K562 (cell line): ENCODE results near the gene PSORS1C2. TPM values are rescaled to one million over a fixed set of nuclear protein-coding genes. Genes with fewer than 3 reads are reported as not detected.

ENCODE experiments used
- ATAC-seq: fragments of 200-7000 bp; cut with Tn5 transposase; 3 replicates; pipeline ENCODE4 v1.9.1; 2020; ENCODE audit warnings: moderate library complexity
- BruUV-seq: library from RNA; stranded (reverse); fragments of 400-500 nt; replicated peaks from 2 replicates; lab custom pipeline; 2021; lab: Mats Ljungman, UMichigan
- CTCF ChIA-PET: fragments of 300-600 bp; formaldehyde crosslinking; extraction: SDS; loops from one replicate; lab custom pipeline; 2021; ENCODE audit warnings: low intra/inter-chr PET ratio; lab: Yijun Ruan, JAX
- POLR2A ChIA-PET: fragments of 300-600, 350-650 bp; sonication (Branson Sonifier 250); formaldehyde crosslinking; extraction: SDS; loops from one replicate; lab custom pipeline; 2021; ENCODE audit warnings: antibody characterized with exemption, inconsistent platforms; lab: Yijun Ruan, JAX
- DNase-seq, 4 experiments: peaks; one replicate each; pipeline versions ENCODE4 v3.0.0 to v3.0.0-alpha.2; 2011 to 2018; ENCODE audit warnings: low spot score in 3 of 4, mixed read lengths in 3 of 4; ENCODE audit errors: extremely low read depth in 1 of 4
- FAIRE-seq: peaks from 2 replicates; lab custom pipeline; 2011; peaks lifted over from hg19 to GRCh38; lab: Jason Lieb, UNC
- H2AFZ ChIP-seq: 2 replicates; pipeline ENCODE4 v1.6.0; 2011; ENCODE audit warnings: low read depth, low read length, control low read depth, inconsistent platforms
- H3K27ac ChIP-seq: fragments of 200-600 bp; 3 replicates; pipeline ENCODE4 v1.8.0; 2011; ENCODE audit warnings: low read depth, mild to moderate bottlenecking, control low read depth, inconsistent platforms, low read length, moderate library complexity, mixed read lengths; ENCODE audit errors: extremely low read depth
- H3K27me3 ChIP-seq, 2 experiments: fragments of 300-600 bp in 1 of 2; 2 replicates in 1 of 2; 3 replicates in 1 of 2; pipeline versions ENCODE4 v1.6.0 to v1.8.0; 2011; ENCODE audit warnings: inconsistent platforms in 2 of 2, low read length in 2 of 2, mild to moderate bottlenecking in 1 of 2, mixed read lengths in 1 of 2, moderate library complexity in 1 of 2; ENCODE audit not compliant: control insufficient read depth in 2 of 2, insufficient read depth in 2 of 2
- H3K36me3 ChIP-seq: fragments of 300-600 bp; 3 replicates; pipeline ENCODE4 v1.8.0; 2011; ENCODE audit warnings: mild to moderate bottlenecking, low read length, inconsistent platforms; ENCODE audit not compliant: control insufficient read depth, insufficient read depth
- H3K4me1 ChIP-seq, 2 experiments: fragments of 200-600 bp in 1 of 2; replicated peaks in 1 of 2; 2 replicates in 1 of 2; 3 replicates in 1 of 2; pipeline versions ENCODE4 v1.5.1 to v1.8.0; 2011; ENCODE audit warnings: inconsistent platforms in 2 of 2, low read length in 2 of 2, mild to moderate bottlenecking in 1 of 2, mixed read lengths in 1 of 2, moderate library complexity in 1 of 2; ENCODE audit not compliant: control insufficient read depth in 2 of 2, insufficient read depth in 2 of 2
- H3K4me2 ChIP-seq: 2 replicates; pipeline ENCODE4 v1.6.1; 2011; ENCODE audit warnings: low read length, control low read depth, inconsistent platforms, mixed read lengths; ENCODE audit not compliant: insufficient read depth
- H3K4me3 ChIP-seq: fragments of 200-600 bp; sonication (generic), shearing (Covaris generic); 2 replicates; pipeline ENCODE4 v1.5.1; 2016; ENCODE audit warnings: control low read depth, inconsistent platforms
- H3K79me2 ChIP-seq: fragments of 200-600 bp; 3 replicates; pipeline ENCODE4 v1.8.0; 2011; ENCODE audit warnings: low read length, inconsistent platforms; ENCODE audit not compliant: control insufficient read depth, insufficient read depth
- H3K9ac ChIP-seq, 2 experiments: 2 replicates each; pipeline versions ENCODE4 v1.6.0 to v1.6.1; 2011; ENCODE audit warnings: low read depth in 2 of 2, low read length in 2 of 2, control low read depth in 1 of 2, inconsistent platforms in 1 of 2, mild to moderate bottlenecking in 1 of 2, mixed read lengths in 1 of 2; ENCODE audit not compliant: insufficient read depth in 1 of 2
- H3K9me1 ChIP-seq: one replicate; pipeline ENCODE4 v1.6.0; 2011; ENCODE audit warnings: inconsistent platforms, mild to moderate bottlenecking, low read length, moderate library complexity; ENCODE audit not compliant: control insufficient read depth, insufficient read depth
- H3K9me3 ChIP-seq: replicated peaks from 2 replicates; pipeline ENCODE4 v1.5.1; 2011; ENCODE audit warnings: low read depth, low read length, inconsistent platforms; ENCODE audit not compliant: control insufficient read depth, insufficient read depth
- H4K20me1 ChIP-seq: replicated peaks from 2 replicates; pipeline ENCODE4 v1.6.1; 2011; ENCODE audit warnings: low read length, inconsistent platforms, mixed read lengths; ENCODE audit not compliant: control insufficient read depth, insufficient read depth
- BRD9 ChIP-seq: fragments of 450-650 bp; IDR thresholded peaks from 2 replicates; pipeline ENCODE4 v1.6.1; 2018; ENCODE audit warnings: low read depth; ENCODE audit not compliant: partially characterized antibody
- CTBP1 ChIP-seq: fragments of 450-650 bp; IDR thresholded peaks from 2 replicates; pipeline ENCODE4 v1.6.1; 2016; ENCODE audit warnings: borderline replicate concordance
- ELF4 ChIP-seq: fragments of 450-650 bp; formaldehyde crosslinking; IDR thresholded peaks from 2 replicates; pipeline ENCODE4 v1.4.0; 2022; ENCODE audit warnings: missing genetic modification characterization
- KDM5B ChIP-seq: fragments of 200-600 bp; sonication (generic); IDR thresholded peaks from 2 replicates; pipeline ENCODE4 v1.6.1; 2012; ENCODE audit warnings: low read depth, mild to moderate bottlenecking, moderate library complexity, low read length, control low read depth, inconsistent platforms; ENCODE audit not compliant: insufficient replicate concordance
- MXI1 ChIP-seq: IDR thresholded peaks from 2 replicates; pipeline ENCODE4 v1.6.1; 2011; ENCODE audit warnings: low read depth, mild to moderate bottlenecking, improper control_type of control experiment, low read length
- PHF8 ChIP-seq: fragments of 200-600 bp; sonication (generic); IDR thresholded peaks from 2 replicates; pipeline ENCODE4 v1.6.1; 2012; ENCODE audit warnings: mixed run types, mild to moderate bottlenecking, inconsistent platforms, low read length, moderate library complexity, borderline replicate concordance
- RFX7 ChIP-seq: fragments of 250-450 bp; sonication (Bioruptor Pico); IDR thresholded peaks from 2 replicates; pipeline ENCODE4 v1.5.1; 2021; ENCODE audit warnings: mild to moderate bottlenecking
- SMARCE1 ChIP-seq: fragments of 450-650 bp; IDR thresholded peaks from 2 replicates; pipeline ENCODE4 v1.7.1; 2016; ENCODE audit warnings: mild to moderate bottlenecking
- ZC3H8 ChIP-seq: fragments of 450-650 bp; IDR thresholded peaks from 2 replicates; pipeline ENCODE4 v1.6.1; 2017
- ZEB2 ChIP-seq: fragments of 450-650 bp; IDR thresholded peaks from 2 replicates; pipeline ENCODE4 v1.6.1; 2016
- ZNF75A ChIP-seq: fragments of 450-650 bp; formaldehyde crosslinking; IDR thresholded peaks from 2 replicates; pipeline ENCODE4 v1.4.0; 2020; ENCODE audit warnings: mild to moderate bottlenecking
- WGBS: fragments of 100-300 bp; shearing (Covaris generic); methylation state at CpG from one replicate; pipeline ENCODE4 v1.1.6; 2016; ENCODE audit warnings: low coverage, mixed read lengths; ENCODE audit not compliant: insufficient coverage; ENCODE audit errors: missing lambda C conversion rate; 5-methylcytosine and 5-hydroxymethylcytosine counted together
- in situ Hi-C: fragments of 300-500 bp; cut with MboI; formaldehyde crosslinking; loops from 4 replicates; pipeline ENCODE4 v1.15.0; 2018; ENCODE audit warnings: inconsistent platforms, mixed read lengths
- intact Hi-C: fragments of 100-400 bp; cut with micrococcal nuclease; formaldehyde crosslinking; loops from 2 replicates; pipeline ENCODE4 v1.14.2; 2022
- polyA plus RNA-seq, 8 experiments: library from polyadenylated mRNA; depleted of rRNA in 4 of 8; stranded (reverse) in 5 of 8; unstranded in 3 of 8; fragments of >200 nt; fragmentation: Nextera tagmentation in 2 of 8; fragmentation: Illumina TruSeq in 1 of 8; extraction: Ambion mirVana in 2 of 8; extraction: Trizol in 1 of 8; gene quantifications; 2 replicates each; pipeline versions ENCODE4 v1.2.1 to v1.2.3, GENCODE V29; 2011 to 2014; ENCODE audit warnings: inconsistent platforms in 1 of 8, missing spikeins in 1 of 8
- total RNA-seq, 7 experiments: library from RNA; depleted of rRNA in 6 of 7; stranded (reverse); fragments of >200 nt in 6 of 7; fragmentation: Illumina TruSeq in 2 of 7; extraction: Trizol in 2 of 7; gene quantifications; 2 replicates each; pipeline versions ENCODE4 v1.2.1 to v1.2.3, GENCODE V29; 2011 to 2021; ENCODE audit warnings: low replicate concordance in 1 of 7
- TF ChIP-seq, protein P1 (sequence below): fragments of 250-450 bp; sonication (Bioruptor Pico); IDR thresholded peaks from 2 replicates; pipeline ENCODE4 v1.8.0; 2021; ENCODE audit warnings: moderate library complexity, mild to moderate bottlenecking, inconsistent platforms
- TF ChIP-seq, protein P2 (sequence below), 2 experiments: IDR thresholded peaks; 2 replicates each; pipeline ENCODE4 v1.6.1; 2011; ENCODE audit warnings: borderline replicate concordance in 1 of 2, control low read depth in 1 of 2, low read depth in 1 of 2, low read length in 1 of 2, mild to moderate bottlenecking in 1 of 2, mixed read lengths in 1 of 2, moderate library complexity in 1 of 2; ENCODE audit not compliant: insufficient read depth in 1 of 2, insufficient read length in 1 of 2, poor library complexity in 1 of 2, severe bottlenecking in 1 of 2; ENCODE audit errors: extremely low read depth in 1 of 2
- TF ChIP-seq, protein P3 (sequence below): fragments of 250-450 bp; sonication (Bioruptor Pico); IDR thresholded peaks from 2 replicates; pipeline ENCODE4 v1.4.0; 2020; ENCODE audit warnings: mild to moderate bottlenecking, moderate library complexity, borderline replicate concordance
- TF ChIP-seq, protein P4 (sequence below): fragments of 450-650 bp; IDR thresholded peaks from 2 replicates; pipeline ENCODE4 v1.7.1; 2018; ENCODE audit warnings: mild to moderate bottlenecking, low read depth; ENCODE audit not compliant: partially characterized antibody

The PSORS1C2 gene
- total and polyA plus RNA-seq, 9 of the 15 experiments (the other 6 are each of a cell fraction or from before 2014, with no cell fraction given) = not detected

DNA sequence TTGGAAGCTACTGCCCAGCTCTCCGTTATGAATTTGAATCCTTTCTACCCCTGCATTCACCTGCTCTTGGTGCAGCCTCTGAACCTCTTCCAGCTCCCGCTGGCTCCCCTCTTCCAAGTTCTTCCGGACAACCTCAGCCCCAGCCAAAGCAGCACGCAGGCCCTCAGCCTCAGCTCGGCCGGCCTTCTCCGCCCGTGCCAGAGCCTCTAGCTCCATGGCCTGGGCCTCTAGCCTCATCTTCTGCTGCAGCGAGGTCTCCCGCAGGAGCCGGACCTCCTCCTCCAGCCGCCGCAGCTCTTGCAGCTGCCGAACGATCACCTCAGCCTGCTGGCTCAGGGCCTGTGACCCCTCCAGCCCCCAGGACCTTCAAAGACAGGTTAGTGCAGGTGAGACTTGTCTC, 15.6 kb upstream of the PSORS1C2 start:
- Histone ChIP-seq H3K27ac (no peak overlapping the region), H3K79me2 (peaks cover 16% of the 10 kb centered on the region; the same call in 2 of the 3 replicates), H4K20me1 (no peaks in the 10 kb centered on the region), H3K4me2 (no peak overlapping the region), H3K27me3 (no peaks in the 10 kb centered on the region), H3K4me3 (no peak overlapping the region), H3K4me1 (peaks cover 12 to 23% of the 10 kb centered on the region in 2 experiments; a peak in 4 of 5 replicates), H3K9me3 (no peaks in the 10 kb centered on the region), H2AFZ (no peak overlapping the region), H3K9me1 (no peaks in the 10 kb centered on the region), H3K9ac (peak overlapping the region in 1 of 2 experiments; percentile 38; a peak in 2 of 4 replicates), H3K36me3 (peaks cover 50% of the 10 kb centered on the region; the same call in 2 of the 3 replicates)
- ChIA-PET POLR2A (interaction anchor here (1.4 to 1.9 kb wide), 2 partner anchors 10 to 43 kb away, joined by 3 to 6 read pairs; no protein-coding TSS in a partner anchor), CTCF (no interaction called here)
- BruUV-seq = no TSS peak
- FAIRE-seq (no peak), DNase-seq (no peak), ATAC-seq (no peak)
- in situ Hi-C loops = no loop called here
- intact Hi-C loops = no loop called here
- 96% methylated on average over 15 of the region's 15 CpGs for WGBS
- TF ChIP-seq ZNF75A (no peak), ZEB2 (no peak), MXI1 (no peak), PHF8 (no peak), RFX7 (no peak), CTBP1 (no peak), BRD9 (no peak), ELF4 (CRISPR knock-in tag) (no peak), SMARCE1 (no peak), KDM5B (no peak), ZC3H8 (no peak)
- TF ChIP-seq, protein P1, sequence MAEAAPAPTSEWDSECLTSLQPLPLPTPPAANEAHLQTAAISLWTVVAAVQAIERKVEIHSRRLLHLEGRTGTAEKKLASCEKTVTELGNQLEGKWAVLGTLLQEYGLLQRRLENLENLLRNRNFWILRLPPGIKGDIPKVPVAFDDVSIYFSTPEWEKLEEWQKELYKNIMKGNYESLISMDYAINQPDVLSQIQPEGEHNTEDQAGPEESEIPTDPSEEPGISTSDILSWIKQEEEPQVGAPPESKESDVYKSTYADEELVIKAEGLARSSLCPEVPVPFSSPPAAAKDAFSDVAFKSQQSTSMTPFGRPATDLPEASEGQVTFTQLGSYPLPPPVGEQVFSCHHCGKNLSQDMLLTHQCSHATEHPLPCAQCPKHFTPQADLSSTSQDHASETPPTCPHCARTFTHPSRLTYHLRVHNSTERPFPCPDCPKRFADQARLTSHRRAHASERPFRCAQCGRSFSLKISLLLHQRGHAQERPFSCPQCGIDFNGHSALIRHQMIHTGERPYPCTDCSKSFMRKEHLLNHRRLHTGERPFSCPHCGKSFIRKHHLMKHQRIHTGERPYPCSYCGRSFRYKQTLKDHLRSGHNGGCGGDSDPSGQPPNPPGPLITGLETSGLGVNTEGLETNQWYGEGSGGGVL = no peak
- TF ChIP-seq, protein P2, sequence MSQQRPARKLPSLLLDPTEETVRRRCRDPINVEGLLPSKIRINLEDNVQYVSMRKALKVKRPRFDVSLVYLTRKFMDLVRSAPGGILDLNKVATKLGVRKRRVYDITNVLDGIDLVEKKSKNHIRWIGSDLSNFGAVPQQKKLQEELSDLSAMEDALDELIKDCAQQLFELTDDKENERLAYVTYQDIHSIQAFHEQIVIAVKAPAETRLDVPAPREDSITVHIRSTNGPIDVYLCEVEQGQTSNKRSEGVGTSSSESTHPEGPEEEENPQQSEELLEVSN (IDR thresholded peaks at IDR 0.05; ENCODE audit: borderline replicate concordance in 1 of 2, extremely low read depth in 1 of 2, insufficient read depth in 1 of 2, insufficient read length in 1 of 2, low read depth in 1 of 2, low read length in 1 of 2, poor library complexity in 1 of 2, severe bottlenecking in 1 of 2) = no peak
- TF ChIP-seq, protein P3, sequence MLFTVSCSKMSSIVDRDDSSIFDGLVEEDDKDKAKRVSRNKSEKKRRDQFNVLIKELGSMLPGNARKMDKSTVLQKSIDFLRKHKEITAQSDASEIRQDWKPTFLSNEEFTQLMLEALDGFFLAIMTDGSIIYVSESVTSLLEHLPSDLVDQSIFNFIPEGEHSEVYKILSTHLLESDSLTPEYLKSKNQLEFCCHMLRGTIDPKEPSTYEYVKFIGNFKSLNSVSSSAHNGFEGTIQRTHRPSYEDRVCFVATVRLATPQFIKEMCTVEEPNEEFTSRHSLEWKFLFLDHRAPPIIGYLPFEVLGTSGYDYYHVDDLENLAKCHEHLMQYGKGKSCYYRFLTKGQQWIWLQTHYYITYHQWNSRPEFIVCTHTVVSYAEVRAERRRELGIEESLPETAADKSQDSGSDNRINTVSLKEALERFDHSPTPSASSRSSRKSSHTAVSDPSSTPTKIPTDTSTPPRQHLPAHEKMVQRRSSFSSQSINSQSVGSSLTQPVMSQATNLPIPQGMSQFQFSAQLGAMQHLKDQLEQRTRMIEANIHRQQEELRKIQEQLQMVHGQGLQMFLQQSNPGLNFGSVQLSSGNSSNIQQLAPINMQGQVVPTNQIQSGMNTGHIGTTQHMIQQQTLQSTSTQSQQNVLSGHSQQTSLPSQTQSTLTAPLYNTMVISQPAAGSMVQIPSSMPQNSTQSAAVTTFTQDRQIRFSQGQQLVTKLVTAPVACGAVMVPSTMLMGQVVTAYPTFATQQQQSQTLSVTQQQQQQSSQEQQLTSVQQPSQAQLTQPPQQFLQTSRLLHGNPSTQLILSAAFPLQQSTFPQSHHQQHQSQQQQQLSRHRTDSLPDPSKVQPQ (CRISPR knock-in tag) = no peak
- TF ChIP-seq, protein P4, sequence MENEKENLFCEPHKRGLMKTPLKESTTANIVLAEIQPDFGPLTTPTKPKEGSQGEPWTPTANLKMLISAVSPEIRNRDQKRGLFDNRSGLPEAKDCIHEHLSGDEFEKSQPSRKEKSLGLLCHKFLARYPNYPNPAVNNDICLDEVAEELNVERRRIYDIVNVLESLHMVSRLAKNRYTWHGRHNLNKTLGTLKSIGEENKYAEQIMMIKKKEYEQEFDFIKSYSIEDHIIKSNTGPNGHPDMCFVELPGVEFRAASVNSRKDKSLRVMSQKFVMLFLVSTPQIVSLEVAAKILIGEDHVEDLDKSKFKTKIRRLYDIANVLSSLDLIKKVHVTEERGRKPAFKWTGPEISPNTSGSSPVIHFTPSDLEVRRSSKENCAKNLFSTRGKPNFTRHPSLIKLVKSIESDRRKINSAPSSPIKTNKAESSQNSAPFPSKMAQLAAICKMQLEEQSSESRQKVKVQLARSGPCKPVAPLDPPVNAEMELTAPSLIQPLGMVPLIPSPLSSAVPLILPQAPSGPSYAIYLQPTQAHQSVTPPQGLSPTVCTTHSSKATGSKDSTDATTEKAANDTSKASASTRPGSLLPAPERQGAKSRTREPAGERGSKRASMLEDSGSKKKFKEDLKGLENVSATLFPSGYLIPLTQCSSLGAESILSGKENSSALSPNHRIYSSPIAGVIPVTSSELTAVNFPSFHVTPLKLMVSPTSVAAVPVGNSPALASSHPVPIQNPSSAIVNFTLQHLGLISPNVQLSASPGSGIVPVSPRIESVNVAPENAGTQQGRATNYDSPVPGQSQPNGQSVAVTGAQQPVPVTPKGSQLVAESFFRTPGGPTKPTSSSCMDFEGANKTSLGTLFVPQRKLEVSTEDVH = no peak
